M059J (cell line): ENCODE results near the gene ARHGAP19. TPM values are rescaled to one million over a fixed set of nuclear protein-coding genes. Genes with fewer than 3 reads are reported as not detected.

Source experiments
- DNase-seq: peaks from one replicate; pipeline ENCODE4 v3.0.0-alpha.2; 2012; ENCODE audit warnings: low read depth
- total RNA-seq: library from RNA; depleted of rRNA; stranded (reverse); fragments of >200 nt; shearing (Covaris generic); gene quantifications from 2 replicates; pipeline ENCODE4 v1.2.3, GENCODE V29; 2014; rRNA removed

The ARHGAP19 gene
- total RNA-seq: 12.4 and 12.7 TPM in 2 replicates

GRCh38 chr10:97292097-97292861, at the start of gene ARHGAP19:
Gene ARHGAP19, minus strand, starts transcription at chr10:97292637. Its CDS starts 10 bp downstream, at chr10:97292627.
- peak; percentile 99 for DNase-seq

GRCh38 chr10:97341416-97341815, 49.0 kb upstream of the ARHGAP19 start:
- DNase-seq: no peak

GRCh38 chr10:97338041-97338440, 45.6 kb upstream of the ARHGAP19 start:
- no peak for DNase-seq

- peak; percentile 10 for DNase-seq
These were observed 44.8 kb upstream of the ARHGAP19 start for GRCh38 chr10:97336942-97337831.

- DNase-seq: no peak
These were observed 44.0 kb upstream of the ARHGAP19 start for GRCh38 chr10:97336446-97336845.

GRCh38 chr10:97336006-97336405, 43.6 kb upstream of the ARHGAP19 start:
- no peak for DNase-seq

- no peak for DNase-seq
These were observed 42.8 kb upstream of the ARHGAP19 start for GRCh38 chr10:97335188-97335619.

- peak; percentile 82 for DNase-seq
These were observed 42.1 kb upstream of the ARHGAP19 start, which contains the start of gene FRAT2 for GRCh38 chr10:97334370-97335175. Gene FRAT2, minus strand, starts transcription at chr10:97334729. Its CDS starts 157 bp downstream, at chr10:97334572.

GRCh38 chr10:97333601-97334369, 41.3 kb upstream of the ARHGAP19 start:
- peak; percentile 68 for DNase-seq

GRCh38 chr10:97333351-97333600, 40.8 kb upstream of the ARHGAP19 start:
- peak; percentile 66 for DNase-seq

- peak; percentile 90 for DNase-seq
These were observed 40.3 kb upstream of the ARHGAP19 start for GRCh38 chr10:97332591-97333350.

GRCh38 chr10:97331153-97331703, 38.8 kb upstream of the ARHGAP19 start:
- no peak for DNase-seq

GRCh38 chr10:97329766-97330165, 37.3 kb upstream of the ARHGAP19 start:
- DNase-seq: no peak

- DNase-seq: no peak
These were observed 36.4 kb upstream of the ARHGAP19 start for GRCh38 chr10:97328646-97329453.

GRCh38 chr10:97327348-97328294, 35.2 kb upstream of the ARHGAP19 start:
- no peak for DNase-seq

- DNase-seq: no peak
These were observed 33.3 kb upstream of the ARHGAP19 start for GRCh38 chr10:97325754-97326153.

GRCh38 chr10:97323501-97323900, 31.1 kb upstream of the ARHGAP19 start:
- DNase-seq: no peak

GRCh38 chr10:97321804-97322190, 29.4 kb upstream of the ARHGAP19 start:
- DNase-seq: no peak
